ENCODE data around the gene DLG1.
"Not testable (repeated sequence)": the region's sequence is repeated elsewhere in the genome, so short reads cannot be mapped to it uniquely, and the experiment has no call there.

The DLG1 gene

GRCh38 chr3:197203714-197204146, 94.7 kb downstream of the DLG1 start:
- DNase-seq (ENCODE audit: low read depth), result no peak
- no peak for TF ChIP-seq CTCF (IDR thresholded peaks at IDR 0.05; ENCODE audit: low read depth, low read length, missing control alignments)
- no peak overlapping the region for H3K4me3 ChIP-seq (ENCODE audit: low read depth, low read length)

- TF ChIP-seq CTCF (IDR thresholded peaks at IDR 0.05; ENCODE audit: low read depth, low read length, missing control alignments), result no peak
- no peak overlapping the region for H3K4me3 ChIP-seq (ENCODE audit: low read depth, low read length)
- no peak for DNase-seq (ENCODE audit: low read depth)
Observed at GRCh38 chr3:197202694-197203093, 95.7 kb downstream of the DLG1 start.

GRCh38 chr3:197201791-197202452, 96.5 kb downstream of the DLG1 start:
- no peak for DNase-seq (ENCODE audit: low read depth)
- H3K4me3 ChIP-seq (ENCODE audit: low read depth, low read length), result no peak overlapping the region
- TF ChIP-seq CTCF (IDR thresholded peaks at IDR 0.05; ENCODE audit: low read depth, low read length, missing control alignments), result no peak

- DNase-seq (ENCODE audit: low read depth); H3K4me3 ChIP-seq (ENCODE audit: low read depth, low read length): not testable (repeated sequence)
Observed at GRCh38 chr3:197200856-197201255, 97.6 kb downstream of the DLG1 start.

- no peak overlapping the region for H3K4me3 ChIP-seq (ENCODE audit: low read depth, low read length)
- no peak for TF ChIP-seq CTCF (IDR thresholded peaks at IDR 0.05; ENCODE audit: low read depth, low read length, missing control alignments)
- DNase-seq (ENCODE audit: low read depth), result no peak
Observed at GRCh38 chr3:197197334-197197733, 101.1 kb downstream of the DLG1 start.

GRCh38 chr3:197196192-197196591, 102.2 kb downstream of the DLG1 start:
- H3K4me3 ChIP-seq (ENCODE audit: low read depth, low read length), result no peak overlapping the region
- TF ChIP-seq CTCF (IDR thresholded peaks at IDR 0.05; ENCODE audit: low read depth, low read length, missing control alignments), result no peak
- no peak for DNase-seq (ENCODE audit: low read depth)

GRCh38 chr3:197195326-197195725, 103.1 kb downstream of the DLG1 start:
- no peak for DNase-seq (ENCODE audit: low read depth)
- no peak overlapping the region for H3K4me3 ChIP-seq (ENCODE audit: low read depth, low read length)
- TF ChIP-seq CTCF (IDR thresholded peaks at IDR 0.05; ENCODE audit: low read depth, low read length, missing control alignments), result no peak

- DNase-seq (ENCODE audit: low read depth); H3K4me3 ChIP-seq (ENCODE audit: low read depth, low read length): not testable (repeated sequence)
Observed at GRCh38 chr3:197193759-197194158, 104.7 kb downstream of the DLG1 start.

Data from GM12864 (cell line).